HG03378 (cell line): ENCODE data around the gene GDPGP1.

Source experiments
- ATAC-seq: cut with Tn5 transposase; IDR thresholded peaks from one replicate; pipeline ENCODE4 v1.9.1; 2021; ENCODE audit warnings: mild to moderate bottlenecking, moderate library complexity; ENCODE audit not compliant: unreplicated experiment

GDPGP1 gene

GRCh38 chr15:90225047-90225446, 9.0 kb upstream of the GDPGP1 start:
- ATAC-seq = no peak

DNA sequence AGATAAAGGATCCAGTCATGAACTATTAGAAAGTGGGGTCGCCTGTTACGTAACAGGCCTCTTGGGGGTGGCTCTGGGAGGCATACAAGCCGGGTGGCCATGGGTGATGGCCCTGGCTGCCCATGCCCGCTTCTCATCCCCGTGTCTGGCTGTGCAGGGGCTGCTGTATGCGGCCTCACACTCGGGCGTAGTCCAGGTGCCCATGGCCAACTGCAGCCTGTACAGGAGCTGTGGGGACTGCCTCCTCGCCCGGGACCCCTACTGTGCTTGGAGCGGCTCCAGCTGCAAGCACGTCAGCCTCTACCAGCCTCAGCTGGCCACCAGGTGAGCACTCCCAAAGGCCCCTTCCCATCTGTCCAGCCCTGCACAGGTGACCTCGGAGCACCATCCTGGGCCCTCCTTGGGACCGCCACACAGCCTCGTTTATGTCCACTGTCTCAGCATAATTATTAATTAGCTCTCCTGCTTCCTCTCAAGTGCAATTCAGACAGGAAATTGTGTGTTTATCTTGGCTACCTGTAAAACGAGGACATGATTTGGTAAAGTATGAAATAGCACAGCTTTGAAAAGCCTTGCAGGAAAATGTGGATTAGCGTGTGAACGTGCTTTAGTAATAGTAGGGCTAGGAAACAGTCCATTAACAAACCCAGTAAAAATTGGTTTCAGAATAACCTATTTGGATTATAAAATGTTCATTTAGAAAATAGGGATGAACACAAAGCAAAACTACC, 8.3 kb upstream of the GDPGP1 start:
- ATAC-seq = no peak

- no peak for ATAC-seq
These were observed 6.7 kb upstream of the GDPGP1 start for GRCh38 chr15:90227336-90227735.

GRCh38 chr15:90227816-90228772, 5.9 kb upstream of the GDPGP1 start:
- ATAC-seq = no peak

DNA sequence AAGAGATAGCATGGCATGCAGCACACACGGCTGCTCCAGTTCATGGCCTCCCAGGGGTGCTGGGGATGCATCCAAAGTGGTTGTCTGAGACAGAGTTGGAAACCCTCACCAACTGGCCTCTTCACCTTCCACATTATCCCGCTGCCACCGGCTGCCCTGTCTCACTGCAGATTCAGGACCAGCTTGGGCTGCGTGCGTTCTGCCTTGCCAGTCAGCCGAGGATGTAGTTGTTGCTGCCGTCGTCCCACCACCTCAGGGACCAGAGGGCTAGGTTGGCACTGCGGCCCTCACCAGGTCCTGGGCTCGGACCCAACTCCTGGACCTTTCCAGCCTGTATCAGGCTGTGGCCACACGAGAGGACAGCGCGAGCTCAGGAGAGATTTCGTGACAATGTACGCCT, 5.0 kb upstream of the GDPGP1 start:
- no peak for ATAC-seq

DNA sequence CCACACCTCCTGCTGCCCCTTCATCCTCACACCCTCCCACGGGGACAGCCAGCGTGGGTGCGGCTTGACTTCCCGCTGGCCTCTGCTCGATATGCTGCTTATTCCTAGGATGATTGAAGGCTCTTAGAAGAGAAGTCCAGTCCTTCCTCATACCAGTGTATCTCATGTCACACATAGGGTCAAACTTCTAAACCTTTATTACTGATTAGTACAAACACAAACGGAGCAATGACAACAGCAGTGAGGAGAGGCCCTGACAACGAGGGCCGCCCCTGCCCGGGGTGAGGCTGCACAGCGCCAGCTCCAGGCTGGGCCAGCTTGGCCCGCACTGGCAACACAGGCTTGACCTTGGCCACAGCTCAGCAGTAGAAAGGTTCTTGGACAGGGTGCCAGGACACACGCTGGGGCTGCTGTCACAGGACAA, 3.9 kb upstream of the GDPGP1 start:
- no peak for ATAC-seq

- no peak for ATAC-seq
These were observed 3.4 kb upstream of the GDPGP1 start for GRCh38 chr15:90230610-90231009.

GRCh38 chr15:90231028-90232017, 2.7 kb upstream of the GDPGP1 start:
- no peak for ATAC-seq

GRCh38 chr15:90232196-90232595, 1.8 kb upstream of the GDPGP1 start:
- ATAC-seq = no peak

GRCh38 chr15:90232941-90233386, 1.0 kb upstream of the GDPGP1 start:
- ATAC-seq = no peak

DNA sequence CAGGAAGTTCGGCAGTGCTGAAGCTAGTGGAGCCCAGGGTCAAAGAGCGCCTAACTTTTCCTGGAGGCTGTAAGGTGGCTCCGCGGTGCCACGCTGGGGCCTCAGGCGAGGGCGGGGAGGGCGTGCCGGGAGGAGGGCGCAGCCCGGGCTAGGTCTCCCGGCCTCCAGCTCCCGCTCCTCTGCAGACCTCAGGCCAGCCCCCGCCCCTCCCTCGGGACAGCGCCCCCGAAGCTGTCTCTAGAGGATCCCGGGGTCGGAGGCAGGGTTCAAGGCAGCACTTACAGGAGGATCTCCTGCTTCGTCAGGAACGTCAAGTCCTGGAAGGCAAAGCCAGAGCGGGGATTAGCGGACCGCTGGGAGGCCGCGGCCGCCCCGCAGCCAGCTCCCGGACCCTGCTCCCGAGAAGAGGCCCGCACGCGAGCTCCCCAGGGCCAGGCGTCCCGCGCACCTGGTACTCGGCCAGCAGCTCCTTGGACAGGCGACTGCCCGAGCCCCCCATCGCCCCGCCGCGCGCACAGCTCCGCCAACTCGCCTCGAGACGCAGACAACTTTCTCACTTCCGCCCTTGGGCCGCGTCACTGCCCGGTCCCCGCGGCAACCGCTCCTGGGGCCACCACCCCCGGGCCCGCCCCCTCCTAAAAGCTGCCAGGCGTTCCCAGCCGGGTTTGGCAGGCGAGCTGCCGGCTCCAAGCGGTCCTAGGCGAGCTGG, 468 bp upstream of the GDPGP1 start, which contains the start of gene CIB1:
CIB1 (minus strand) TSS at position 555 of the 709 bp plus-strand sequence; CDS start at position 499, 56 bp downstream.
- peak; percentile 61 for ATAC-seq

- no peak for ATAC-seq
These were observed 5.4 kb downstream of the GDPGP1 start for GRCh38 chr15:90239371-90239770.

DNA sequence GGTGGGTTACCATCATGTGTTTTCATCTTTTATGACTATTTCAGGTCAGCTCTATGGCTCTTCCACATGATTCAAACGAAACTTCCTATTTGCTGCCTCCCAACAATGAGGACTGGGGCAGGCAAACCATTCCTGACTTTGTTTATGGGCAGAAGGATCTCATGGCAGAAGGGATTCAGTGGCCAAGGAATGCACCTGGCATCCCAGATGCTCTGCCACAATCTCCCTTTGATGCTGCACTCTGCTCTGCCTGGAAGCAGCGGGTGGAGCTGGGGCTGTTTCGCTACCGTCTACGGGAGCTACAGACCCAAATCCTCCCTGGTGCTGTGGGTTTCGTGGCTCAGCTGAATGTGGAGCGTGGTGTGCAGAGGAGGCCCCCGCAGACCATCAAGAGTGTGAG, 6.8 kb downstream of the GDPGP1 start:
- no peak for ATAC-seq

DNA sequence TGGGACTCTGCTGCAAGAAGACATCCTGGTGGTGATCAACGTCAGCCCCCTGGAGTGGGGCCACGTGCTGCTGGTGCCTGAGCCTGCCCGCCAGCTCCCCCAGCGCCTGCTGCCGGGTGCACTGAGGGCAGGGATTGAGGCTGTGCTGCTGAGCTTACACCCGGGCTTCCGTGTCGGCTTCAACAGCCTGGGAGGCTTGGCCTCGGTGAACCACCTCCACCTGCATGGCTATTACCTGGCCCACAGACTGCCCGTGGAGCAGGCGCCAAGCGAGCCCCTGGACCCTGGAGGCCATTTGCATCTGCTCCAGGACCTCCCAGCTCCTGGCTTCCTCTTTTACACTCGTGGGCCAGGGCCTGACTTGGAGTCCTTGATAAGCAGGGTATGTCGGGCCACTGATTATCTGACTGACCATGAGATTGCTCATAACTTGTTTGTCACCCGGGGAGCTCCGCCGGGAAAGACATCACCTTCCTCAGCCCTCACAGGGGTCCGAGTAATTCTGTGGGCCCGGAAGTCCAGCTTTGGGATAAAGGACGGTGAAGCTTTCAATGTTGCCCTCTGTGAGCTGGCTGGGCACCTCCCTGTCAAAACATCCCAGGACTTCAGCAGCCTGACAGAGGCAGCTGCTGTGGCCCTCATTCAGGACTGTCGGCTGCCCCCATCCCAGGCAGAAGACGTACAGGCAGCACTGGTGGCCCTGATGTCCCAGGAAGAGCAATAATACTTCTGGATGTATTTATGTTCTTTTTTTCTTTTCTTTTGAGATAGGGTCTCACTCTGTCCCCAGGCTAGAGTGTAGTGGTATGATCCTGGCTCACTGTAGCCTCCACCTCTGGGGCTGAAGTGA, 7.6 kb downstream of the GDPGP1 start:
- no peak for ATAC-seq

GRCh38 chr15:90243943-90244639, 10.1 kb downstream of the GDPGP1 start:
- ATAC-seq = no peak

GRCh38 chr15:90248789-90249202, 14.8 kb downstream of the GDPGP1 start:
- no peak for ATAC-seq

DNA sequence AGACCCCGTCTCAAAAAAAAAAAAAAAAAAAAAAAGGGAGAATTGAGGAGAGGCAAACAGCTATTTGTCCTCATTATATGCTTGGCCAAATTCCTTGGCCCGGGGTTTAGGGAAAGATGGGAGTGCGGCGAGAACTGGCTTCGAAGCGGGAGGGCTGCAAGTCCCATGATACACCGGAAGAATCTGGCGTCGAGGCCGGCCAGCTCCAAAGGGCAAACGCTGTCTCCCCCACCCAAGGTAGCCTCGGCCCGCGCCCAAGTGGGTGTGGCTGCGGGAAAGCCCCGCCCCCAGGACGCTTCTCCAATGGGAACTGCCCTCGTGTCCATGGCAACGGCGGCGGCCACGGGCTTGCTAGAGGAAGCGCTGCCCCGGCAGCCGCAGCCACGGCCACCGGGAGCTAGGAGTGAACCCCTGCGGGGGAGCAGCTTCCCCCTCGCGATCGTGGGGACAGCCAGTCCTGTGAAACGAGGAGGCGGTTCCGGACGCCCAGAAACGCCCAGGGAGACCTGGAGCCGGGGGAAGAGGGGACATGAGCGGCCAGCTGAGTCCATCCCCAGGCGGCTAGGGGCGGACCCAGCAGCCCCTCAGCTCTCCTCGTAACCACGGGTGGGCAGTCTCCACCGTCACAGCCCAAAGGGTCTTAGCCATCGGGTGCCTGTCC, 15.3 kb downstream of the GDPGP1 start, which contains the start of gene TTLL13:
TTLL13 (plus strand) TSS at position 354 of the 661 bp plus-strand sequence. CDS start 1,075 bp downstream, outside the sequence.
- ATAC-seq = no peak

GRCh38 chr15:90257776-90258175, 23.8 kb downstream of the GDPGP1 start:
- no peak for ATAC-seq
